ENCODE data around the gene CCDC177. TPM values are rescaled to one million over a fixed set of nuclear protein-coding genes. Genes with fewer than 3 reads are reported as not detected.
A peak's percentile ranks its signal among the peaks of the same experiment; 100 is the strongest.

Gene CCDC177
- under 1 TPM; 0.05 to 0.11 (median 0.09) TPM for polyA plus RNA-seq (ENCODE audit: insufficient read length in 3 of 3)
- long read RNA-seq, donor 1: 0 reads
- long read RNA-seq, donor 2: 0 reads
- long read RNA-seq, donor 3: 0 reads
- long read RNA-seq, donor 4: 0 reads
- long read RNA-seq, donor 5: 0 reads
- long read RNA-seq, donor 6: 0 reads
- long read RNA-seq, donor 7: 0 reads
- long read RNA-seq, donor 8: 0 reads
- long read RNA-seq, donor 9: 0 reads
- long read RNA-seq, donor 10: 0 reads
- long read RNA-seq, donor 11: 0 reads
- long read RNA-seq, donor 12: 0 reads
- long read RNA-seq, donor 13: 0 reads
- long read RNA-seq, donor 14: 0 reads
- long read RNA-seq, donor 15: 0 reads
- long read RNA-seq, donor 16, full-length matches to known transcripts: 1 of 1 reads
- long read RNA-seq, donor 16, partial matches to known transcripts: 0 of 1 reads
- long read RNA-seq, donor 16, other reads (novel, unspliced or antisense): 0 of 1 reads

- DNase-seq (ENCODE audit: extremely low read depth in 1 of 11, low read depth in 9 of 11, low spot score in 4 of 11): peak in 1 of 11 donors; percentile 49
Measured at GRCh38 chr14:69574263-69574953, at the start of gene CCDC177. Gene CCDC177 (minus strand): TSS chr14:69574871. CDS start chr14:69573622, 1,249 bp downstream.

GRCh38 chr14:69624136-69624535 lies 49.5 kb upstream of the CCDC177 start:
- no peak for DNase-seq (ENCODE audit: extremely low read depth in 1 of 11, low read depth in 9 of 11, low spot score in 4 of 11)

GRCh38 chr14:69620981-69621380 lies 46.3 kb upstream of the CCDC177 start:
- no peak for DNase-seq (ENCODE audit: extremely low read depth in 1 of 11, low read depth in 9 of 11, low spot score in 4 of 11)

GRCh38 chr14:69620211-69620611 lies 45.5 kb upstream of the CCDC177 start:
- no peak for DNase-seq (ENCODE audit: extremely low read depth in 1 of 11, low read depth in 9 of 11, low spot score in 4 of 11)

GRCh38 chr14:69619012-69619411 lies 44.3 kb upstream of the CCDC177 start:
- no peak for DNase-seq (ENCODE audit: extremely low read depth in 1 of 11, low read depth in 9 of 11, low spot score in 4 of 11)

GRCh38 chr14:69617796-69618195 lies 43.1 kb upstream of the CCDC177 start:
- no peak for DNase-seq (ENCODE audit: extremely low read depth in 1 of 11, low read depth in 9 of 11, low spot score in 4 of 11)

GRCh38 chr14:69616408-69616773 lies 41.7 kb upstream of the CCDC177 start:
- DNase-seq (ENCODE audit: extremely low read depth in 1 of 11, low read depth in 9 of 11, low spot score in 4 of 11): no peak

- no peak for DNase-seq (ENCODE audit: extremely low read depth in 1 of 11, low read depth in 9 of 11, low spot score in 4 of 11)
Measured at GRCh38 chr14:69615496-69616407, 41.1 kb upstream of the CCDC177 start.

- DNase-seq (ENCODE audit: extremely low read depth in 1 of 11, low read depth in 9 of 11, low spot score in 4 of 11): no peak
Measured at GRCh38 chr14:69615121-69615495, 40.4 kb upstream of the CCDC177 start.

- DNase-seq (ENCODE audit: extremely low read depth in 1 of 11, low read depth in 9 of 11, low spot score in 4 of 11): no peak
Measured at GRCh38 chr14:69614592-69614991, 39.9 kb upstream of the CCDC177 start.

GRCh38 chr14:69613312-69614073 lies 38.8 kb upstream of the CCDC177 start:
- no peak for DNase-seq (ENCODE audit: extremely low read depth in 1 of 11, low read depth in 9 of 11, low spot score in 4 of 11)

- no peak for DNase-seq (ENCODE audit: extremely low read depth in 1 of 11, low read depth in 9 of 11, low spot score in 4 of 11)
Measured at GRCh38 chr14:69612783-69613130, 38.1 kb upstream of the CCDC177 start.

- no peak for DNase-seq (ENCODE audit: extremely low read depth in 1 of 11, low read depth in 9 of 11, low spot score in 4 of 11)
Measured at GRCh38 chr14:69612014-69612782, 37.5 kb upstream of the CCDC177 start.

GRCh38 chr14:69611172-69612013 lies 36.7 kb upstream of the CCDC177 start, which contains the start of gene SUSD6:
Gene SUSD6 (plus strand): TSS chr14:69611596. CDS start chr14:69658593, 46,997 bp downstream.
- DNase-seq (ENCODE audit: extremely low read depth in 1 of 11, low read depth in 9 of 11, low spot score in 4 of 11): peak; percentile 65 to 88 (median 82)

GRCh38 chr14:69610874-69611171 lies 36.2 kb upstream of the CCDC177 start:
- DNase-seq (ENCODE audit: extremely low read depth in 1 of 11, low read depth in 9 of 11, low spot score in 4 of 11): no peak

- no peak for DNase-seq (ENCODE audit: extremely low read depth in 1 of 11, low read depth in 9 of 11, low spot score in 4 of 11)
Measured at GRCh38 chr14:69610020-69610873, 35.6 kb upstream of the CCDC177 start.
